GM23338 (cell line): ENCODE data around the gene SFT2D3.

ENCODE experiments used
- CREB1 ChIP-seq: fragments of 250-450 bp; sonication (Bioruptor Pico); IDR thresholded peaks from 2 replicates; pipeline ENCODE4 v1.5.0; 2020; ENCODE audit warnings: low read depth, mild to moderate bottlenecking, moderate library complexity
- EZH2 ChIP-seq: fragments of 200-600 bp; sonication (generic); IDR thresholded peaks from one replicate; pipeline ENCODE4 v1.8.0; 2017; ENCODE audit warnings: antibody characterized with exemption, mild to moderate bottlenecking, low read depth; ENCODE audit not compliant: unreplicated experiment
- EZH2phosphoT487 ChIP-seq: fragments of 200-600 bp; sonication (generic); IDR thresholded peaks from one replicate; pipeline ENCODE4 v1.8.1; 2018; ENCODE audit warnings: antibody characterized with exemption; ENCODE audit not compliant: unreplicated experiment
- NANOG ChIP-seq: IDR thresholded peaks from 2 replicates; pipeline ENCODE4 v1.6.1; 2016; ENCODE audit warnings: antibody characterized with exemption, borderline replicate concordance
- POLR2AphosphoS5 ChIP-seq: IDR thresholded peaks from 2 replicates; pipeline ENCODE4 v1.6.1; 2016; ENCODE audit warnings: antibody characterized with exemption, low read depth
- TF ChIP-seq, protein P1 (sequence below): fragments of 250-450 bp; sonication (Bioruptor Pico); IDR thresholded peaks from 2 replicates; pipeline ENCODE4 v1.5.0; 2020; ENCODE audit warnings: mild to moderate bottlenecking, moderate library complexity
- TF ChIP-seq, protein P2 (sequence below), 2 experiments: fragments of 200-600 bp in 1 of 2; sonication (generic) in 1 of 2; conservative IDR thresholded peaks; 2 replicates each; pipeline versions ENCODE4 v1.5.1 to v1.6.1; 2016 to 2017; ENCODE audit warnings: antibody characterized with exemption in 2 of 2, low read depth in 2 of 2, mild to moderate bottlenecking in 2 of 2, moderate library complexity in 1 of 2

DNA sequence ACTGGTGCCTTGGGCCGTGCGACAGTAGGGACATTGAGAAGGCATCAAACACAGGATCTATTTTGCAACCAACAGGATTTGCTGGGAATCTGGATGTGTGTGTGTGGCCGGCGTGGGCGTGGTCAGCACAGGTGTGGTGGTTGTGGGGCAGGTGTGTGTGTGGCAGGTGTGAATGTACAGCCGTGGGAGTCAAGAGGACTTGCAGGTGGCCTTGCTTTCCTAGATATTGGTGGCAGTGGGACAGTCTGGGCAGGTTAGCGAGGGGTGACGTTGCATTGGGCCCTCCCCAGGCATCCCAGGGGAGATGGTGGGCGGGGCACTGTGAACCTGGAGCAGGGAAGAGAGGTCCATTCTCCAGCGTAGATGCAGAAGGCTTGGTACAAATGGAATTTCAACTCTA lies 22.8 kb upstream of the SFT2D3 start:
- TF ChIP-seq, protein P1, sequence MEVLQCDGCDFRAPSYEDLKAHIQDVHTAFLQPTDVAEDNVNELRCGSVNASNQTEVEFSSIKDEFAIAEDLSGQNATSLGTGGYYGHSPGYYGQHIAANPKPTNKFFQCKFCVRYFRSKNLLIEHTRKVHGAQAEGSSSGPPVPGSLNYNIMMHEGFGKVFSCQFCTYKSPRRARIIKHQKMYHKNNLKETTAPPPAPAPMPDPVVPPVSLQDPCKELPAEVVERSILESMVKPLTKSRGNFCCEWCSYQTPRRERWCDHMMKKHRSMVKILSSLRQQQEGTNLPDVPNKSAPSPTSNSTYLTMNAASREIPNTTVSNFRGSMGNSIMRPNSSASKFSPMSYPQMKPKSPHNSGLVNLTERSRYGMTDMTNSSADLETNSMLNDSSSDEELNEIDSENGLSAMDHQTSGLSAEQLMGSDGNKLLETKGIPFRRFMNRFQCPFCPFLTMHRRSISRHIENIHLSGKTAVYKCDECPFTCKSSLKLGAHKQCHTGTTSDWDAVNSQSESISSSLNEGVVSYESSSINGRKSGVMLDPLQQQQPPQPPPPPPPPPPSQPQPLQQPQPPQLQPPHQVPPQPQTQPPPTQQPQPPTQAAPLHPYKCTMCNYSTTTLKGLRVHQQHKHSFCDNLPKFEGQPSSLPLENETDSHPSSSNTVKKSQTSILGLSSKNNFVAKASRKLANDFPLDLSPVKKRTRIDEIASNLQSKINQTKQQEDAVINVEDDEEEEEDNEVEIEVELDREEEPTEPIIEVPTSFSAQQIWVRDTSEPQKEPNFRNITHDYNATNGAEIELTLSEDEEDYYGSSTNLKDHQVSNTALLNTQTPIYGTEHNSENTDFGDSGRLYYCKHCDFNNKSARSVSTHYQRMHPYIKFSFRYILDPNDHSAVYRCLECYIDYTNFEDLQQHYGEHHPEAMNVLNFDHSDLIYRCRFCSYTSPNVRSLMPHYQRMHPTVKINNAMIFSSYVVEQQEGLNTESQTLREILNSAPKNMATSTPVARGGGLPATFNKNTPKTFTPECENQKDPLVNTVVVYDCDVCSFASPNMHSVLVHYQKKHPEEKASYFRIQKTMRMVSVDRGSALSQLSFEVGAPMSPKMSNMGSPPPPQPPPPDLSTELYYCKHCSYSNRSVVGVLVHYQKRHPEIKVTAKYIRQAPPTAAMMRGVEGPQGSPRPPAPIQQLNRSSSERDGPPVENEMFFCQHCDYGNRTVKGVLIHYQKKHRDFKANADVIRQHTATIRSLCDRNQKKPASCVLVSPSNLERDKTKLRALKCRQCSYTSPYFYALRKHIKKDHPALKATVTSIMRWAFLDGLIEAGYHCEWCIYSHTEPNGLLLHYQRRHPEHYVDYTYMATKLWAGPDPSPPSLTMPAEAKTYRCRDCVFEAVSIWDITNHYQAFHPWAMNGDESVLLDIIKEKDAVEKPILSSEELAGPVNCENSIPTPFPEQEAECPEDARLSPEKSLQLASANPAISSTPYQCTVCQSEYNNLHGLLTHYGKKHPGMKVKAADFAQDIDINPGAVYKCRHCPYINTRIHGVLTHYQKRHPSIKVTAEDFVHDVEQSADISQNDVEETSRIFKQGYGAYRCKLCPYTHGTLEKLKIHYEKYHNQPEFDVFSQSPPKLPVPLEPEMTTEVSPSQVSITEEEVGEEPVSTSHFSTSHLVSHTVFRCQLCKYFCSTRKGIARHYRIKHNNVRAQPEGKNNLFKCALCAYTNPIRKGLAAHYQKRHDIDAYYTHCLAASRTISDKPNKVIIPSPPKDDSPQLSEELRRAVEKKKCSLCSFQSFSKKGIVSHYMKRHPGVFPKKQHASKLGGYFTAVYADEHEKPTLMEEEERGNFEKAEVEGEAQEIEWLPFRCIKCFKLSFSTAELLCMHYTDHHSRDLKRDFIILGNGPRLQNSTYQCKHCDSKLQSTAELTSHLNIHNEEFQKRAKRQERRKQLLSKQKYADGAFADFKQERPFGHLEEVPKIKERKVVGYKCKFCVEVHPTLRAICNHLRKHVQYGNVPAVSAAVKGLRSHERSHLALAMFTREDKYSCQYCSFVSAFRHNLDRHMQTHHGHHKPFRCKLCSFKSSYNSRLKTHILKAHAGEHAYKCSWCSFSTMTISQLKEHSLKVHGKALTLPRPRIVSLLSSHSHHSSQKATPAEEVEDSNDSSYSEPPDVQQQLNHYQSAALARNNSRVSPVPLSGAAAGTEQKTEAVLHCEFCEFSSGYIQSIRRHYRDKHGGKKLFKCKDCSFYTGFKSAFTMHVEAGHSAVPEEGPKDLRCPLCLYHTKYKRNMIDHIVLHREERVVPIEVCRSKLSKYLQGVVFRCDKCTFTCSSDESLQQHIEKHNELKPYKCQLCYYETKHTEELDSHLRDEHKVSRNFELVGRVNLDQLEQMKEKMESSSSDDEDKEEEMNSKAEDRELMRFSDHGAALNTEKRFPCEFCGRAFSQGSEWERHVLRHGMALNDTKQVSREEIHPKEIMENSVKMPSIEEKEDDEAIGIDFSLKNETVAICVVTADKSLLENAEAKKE = no peak
- TF ChIP-seq POLR2AphosphoS5 = no peak
- no peak for TF ChIP-seq EZH2
- TF ChIP-seq, protein P2, sequence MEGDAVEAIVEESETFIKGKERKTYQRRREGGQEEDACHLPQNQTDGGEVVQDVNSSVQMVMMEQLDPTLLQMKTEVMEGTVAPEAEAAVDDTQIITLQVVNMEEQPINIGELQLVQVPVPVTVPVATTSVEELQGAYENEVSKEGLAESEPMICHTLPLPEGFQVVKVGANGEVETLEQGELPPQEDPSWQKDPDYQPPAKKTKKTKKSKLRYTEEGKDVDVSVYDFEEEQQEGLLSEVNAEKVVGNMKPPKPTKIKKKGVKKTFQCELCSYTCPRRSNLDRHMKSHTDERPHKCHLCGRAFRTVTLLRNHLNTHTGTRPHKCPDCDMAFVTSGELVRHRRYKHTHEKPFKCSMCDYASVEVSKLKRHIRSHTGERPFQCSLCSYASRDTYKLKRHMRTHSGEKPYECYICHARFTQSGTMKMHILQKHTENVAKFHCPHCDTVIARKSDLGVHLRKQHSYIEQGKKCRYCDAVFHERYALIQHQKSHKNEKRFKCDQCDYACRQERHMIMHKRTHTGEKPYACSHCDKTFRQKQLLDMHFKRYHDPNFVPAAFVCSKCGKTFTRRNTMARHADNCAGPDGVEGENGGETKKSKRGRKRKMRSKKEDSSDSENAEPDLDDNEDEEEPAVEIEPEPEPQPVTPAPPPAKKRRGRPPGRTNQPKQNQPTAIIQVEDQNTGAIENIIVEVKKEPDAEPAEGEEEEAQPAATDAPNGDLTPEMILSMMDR (conservative IDR thresholded peaks at IDR 0.05; ENCODE audit: low read depth in 2 of 2) = no peak
- no peak for TF ChIP-seq EZH2phosphoT487
- TF ChIP-seq CREB1 (CRISPR knock-in tag) = no peak
- TF ChIP-seq NANOG = no peak
